ENCODE results near the gene GMPR2. TPM values are rescaled to one million over a fixed set of nuclear protein-coding genes. Genes with fewer than 3 reads are reported as not detected.
A peak's percentile ranks its signal among the peaks of the same experiment; 100 is the strongest.

Gene GMPR2
- total and polyA plus RNA-seq, 5 experiments from 2014 or later = 76.4 to 111 (median 79.7) TPM

DNA sequence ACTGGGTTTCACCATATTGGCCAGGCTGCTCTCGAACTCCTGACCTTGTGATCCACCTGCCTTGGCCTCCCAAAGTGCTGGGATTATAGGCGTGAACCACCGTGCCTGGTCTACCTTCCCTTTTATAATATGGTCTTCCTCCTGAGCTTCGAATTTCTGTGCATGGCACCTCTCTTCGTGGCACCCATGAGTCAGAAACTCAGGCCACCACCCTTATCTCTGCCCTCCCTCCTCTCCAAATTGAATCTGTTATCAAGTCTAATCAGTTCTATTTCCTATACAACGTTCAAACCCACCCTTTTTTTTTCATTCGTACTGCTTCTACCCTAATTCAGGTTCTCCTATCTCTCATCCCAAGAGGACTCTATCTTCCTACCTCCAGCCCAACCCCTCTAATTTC lies 14.7 kb downstream of the GMPR2 start:
- Mint-ChIP-seq H3K4me3 (peak overlapping the region in 2 of 10 donors; percentile 1 to 2), H3K27ac (peak overlapping the region in 6 of 10 donors; percentile 37 to 91 (median 76))

DNA sequence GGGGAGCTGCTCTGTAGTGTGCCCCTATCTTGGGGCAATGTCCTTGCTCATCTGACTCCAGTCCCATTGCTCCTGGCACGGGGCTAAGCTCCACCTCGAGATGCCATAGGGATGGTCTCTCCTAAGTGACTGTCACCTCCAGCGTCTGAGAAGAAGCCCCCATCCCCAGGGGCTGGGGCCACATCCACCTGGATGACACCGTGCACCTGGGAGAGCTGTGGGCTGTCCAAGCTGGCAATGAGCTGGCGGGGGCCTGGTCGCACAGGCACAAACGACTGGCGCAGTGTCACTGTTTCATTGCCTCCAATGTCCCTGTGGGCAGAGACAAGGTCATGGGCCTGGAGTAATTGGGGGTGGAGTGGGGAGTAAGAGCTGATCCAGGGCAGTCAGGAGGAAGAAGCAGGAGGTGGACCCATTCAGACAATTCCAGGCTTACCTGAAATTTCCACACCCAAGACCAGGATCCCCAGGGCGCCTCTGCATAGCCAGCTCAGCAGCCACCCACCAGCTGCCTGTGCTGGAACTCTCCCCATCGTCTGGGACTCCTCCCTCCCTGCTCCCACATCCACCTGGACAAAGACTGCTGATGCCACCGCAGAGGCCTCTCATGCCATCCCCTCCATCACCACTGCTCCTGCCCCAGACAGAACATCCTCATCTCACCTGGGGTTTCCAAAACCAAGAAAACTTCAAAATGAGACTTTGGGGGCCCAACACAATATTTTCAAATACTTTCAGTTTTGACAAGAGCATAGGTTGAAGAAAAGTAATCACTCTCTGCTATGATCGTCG lies 16.7 kb downstream of the GMPR2 start:
- no peaks in the 10 kb centered on the region for H3K27me3 Mint-ChIP-seq
- no peak for ATAC-seq
- H3K4me3 Mint-ChIP-seq = no peak overlapping the region
- POLR2A ChIA-PET = no interaction called here
- H3K9me3 Mint-ChIP-seq = no peaks in the 10 kb centered on the region
- peak overlapping the region in 1 of 10 donors; percentile 63 for H3K27ac Mint-ChIP-seq
- H3K36me3 Mint-ChIP-seq = peaks cover 0 to 16% (median 2%) of the 10 kb centered on the region in 3 donors
- H3K4me1 Mint-ChIP-seq = peaks cover 0 to 16% (median 6%) of the 10 kb centered on the region in 4 donors
- DNase-seq = no peak

More for the DNA sequence above, 14.7 kb downstream of the GMPR2 start:
- Mint-ChIP-seq H3K9me3 (no peaks in the 10 kb centered on the region), H3K27me3 (no peaks in the 10 kb centered on the region), H3K4me1 (peaks cover 6 to 30% (median 18%) of the 10 kb centered on the region in 4 donors), H3K36me3 (peaks cover 0 to 5% (median 0%) of the 10 kb centered on the region in 3 donors)
- no peak for DNase-seq
- POLR2A ChIA-PET = interaction anchor here (1.0 to 1.3 kb wide), 2 partner anchors 24 to 32 kb away, joined by 3 to 4 read pairs; partner anchors contain the start of genes MDP1 and RABGGTA
- no peak for ATAC-seq

DNA sequence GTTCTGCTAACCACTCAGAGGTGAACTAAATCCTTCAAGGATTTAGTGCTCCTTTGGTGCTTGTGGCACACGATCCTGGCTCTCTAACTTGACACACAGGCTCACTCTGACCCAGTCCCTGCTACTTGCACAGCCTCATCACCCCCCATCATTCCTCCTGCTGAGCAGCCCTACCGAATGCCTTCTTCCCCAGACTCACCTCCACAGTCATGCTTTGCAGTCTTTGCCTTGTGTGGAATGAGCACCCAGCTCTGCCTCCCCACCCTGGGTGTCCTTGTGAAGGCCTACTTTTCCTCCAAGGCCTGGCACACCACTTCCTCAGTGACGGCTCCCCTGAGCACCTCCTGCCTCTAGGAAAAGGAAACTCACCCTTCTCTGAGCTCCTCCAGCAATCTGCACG lies 17.6 kb downstream of the GMPR2 start:
- peak overlapping the region in 4 of 10 donors; percentile 1 to 54 (median 38) for H3K27ac Mint-ChIP-seq
- ATAC-seq (no peak), DNase-seq (no peak)
- no peaks in the 10 kb centered on the region for H3K9me3 Mint-ChIP-seq
- peaks cover 0 to 19% (median 6%) of the 10 kb centered on the region in 3 donors for H3K36me3 Mint-ChIP-seq
- H3K4me3 Mint-ChIP-seq = no peak overlapping the region
- POLR2A ChIA-PET = no interaction called here
- peaks cover 0 to 13% (median 3%) of the 10 kb centered on the region in 4 donors for H3K4me1 Mint-ChIP-seq
- H3K27me3 Mint-ChIP-seq = no peaks in the 10 kb centered on the region

DNA sequence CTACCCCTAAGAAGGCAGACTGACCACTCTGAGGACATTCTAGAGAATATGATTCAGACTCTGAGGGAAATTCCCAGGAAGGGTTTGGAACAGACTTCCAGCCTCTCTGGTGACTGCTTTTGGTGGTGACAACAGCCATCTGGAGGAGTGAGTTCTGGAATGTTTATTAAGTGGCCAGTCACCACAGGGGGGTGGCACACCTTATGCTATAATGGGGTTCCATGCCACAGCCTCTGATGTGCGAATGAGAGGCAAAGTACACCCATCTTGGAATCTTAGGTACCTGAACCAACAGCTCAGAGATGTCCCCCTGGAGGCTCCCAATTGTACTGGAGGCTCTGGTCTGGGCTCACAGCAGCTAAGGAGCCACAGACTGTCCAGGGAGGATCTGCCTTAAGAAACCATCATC lies 19.2 kb downstream of the GMPR2 start:
- no peaks in the 10 kb centered on the region for H3K9me3 Mint-ChIP-seq

DNA sequence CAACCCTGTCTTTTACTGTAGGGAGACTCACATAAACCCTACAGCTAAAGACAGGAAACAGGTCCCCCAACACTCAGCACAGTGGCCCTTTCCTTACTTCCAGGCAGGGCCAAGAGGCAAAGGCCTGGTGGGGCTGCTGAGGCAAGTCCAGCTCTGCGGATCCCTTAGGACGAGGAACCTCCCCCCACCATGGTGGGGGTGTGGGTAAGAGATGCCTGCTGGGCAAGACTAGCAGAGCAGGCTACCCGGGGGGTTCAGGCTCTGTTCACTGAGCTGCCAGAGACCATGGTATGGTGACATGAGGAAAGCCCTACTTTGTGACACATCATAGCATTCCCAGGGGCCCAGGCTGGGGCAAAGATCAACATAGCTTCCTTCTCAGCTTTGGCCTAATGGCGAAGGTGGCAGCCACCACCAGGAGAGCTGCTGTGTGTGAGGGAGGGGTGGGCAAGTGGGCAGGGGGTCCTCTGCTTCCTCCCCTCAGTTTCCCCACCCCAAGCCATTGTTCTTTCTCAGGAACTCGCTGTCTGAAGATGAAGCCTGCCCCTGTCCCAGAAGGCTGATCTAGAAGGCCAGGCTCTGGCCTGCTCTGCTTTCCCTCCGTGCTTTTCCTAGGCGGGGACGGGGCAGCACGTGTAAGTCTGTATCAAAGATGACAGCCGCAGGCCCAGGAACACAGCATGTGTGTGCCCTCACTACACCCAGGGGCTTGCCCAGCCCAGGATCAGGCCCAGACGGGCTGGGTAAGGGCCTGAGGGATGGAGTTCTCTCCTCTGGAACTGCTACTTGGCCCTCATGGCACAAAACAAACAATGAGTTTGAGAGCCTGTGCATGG lies 19.8 kb downstream of the GMPR2 start:
- Mint-ChIP-seq H3K36me3 (peaks cover 0 to 28% (median 9%) of the 10 kb centered on the region in 3 donors), H3K27me3 (no peaks in the 10 kb centered on the region), H3K27ac (no peak overlapping the region), H3K9me3 (no peaks in the 10 kb centered on the region), H3K4me3 (no peak overlapping the region), H3K4me1 (peaks cover 0 to 5% (median under 1%) of the 10 kb centered on the region in 4 donors)
- DNase-seq (no peak), ATAC-seq (no peak)
- POLR2A ChIA-PET = interaction anchor here (2.4 kb wide), 1 partner anchor 10 kb away, joined by 11 read pairs; the partner anchor contains the start of gene TINF2

More for the DNA sequence above, 19.2 kb downstream of the GMPR2 start:
- H3K4me3 Mint-ChIP-seq = no peak overlapping the region
- no peaks in the 10 kb centered on the region for H3K27me3 Mint-ChIP-seq
- POLR2A ChIA-PET = interaction anchor here (2.4 kb wide), 1 partner anchor 9 kb away, joined by 11 read pairs; the partner anchor contains the start of gene TINF2
- H3K4me1 Mint-ChIP-seq = peaks cover 0 to 9% (median 2%) of the 10 kb centered on the region in 4 donors
- no peak for ATAC-seq
- peaks cover 0 to 25% (median 9%) of the 10 kb centered on the region in 3 donors for H3K36me3 Mint-ChIP-seq
- no peak for DNase-seq
- no peak overlapping the region for H3K27ac Mint-ChIP-seq

DNA sequence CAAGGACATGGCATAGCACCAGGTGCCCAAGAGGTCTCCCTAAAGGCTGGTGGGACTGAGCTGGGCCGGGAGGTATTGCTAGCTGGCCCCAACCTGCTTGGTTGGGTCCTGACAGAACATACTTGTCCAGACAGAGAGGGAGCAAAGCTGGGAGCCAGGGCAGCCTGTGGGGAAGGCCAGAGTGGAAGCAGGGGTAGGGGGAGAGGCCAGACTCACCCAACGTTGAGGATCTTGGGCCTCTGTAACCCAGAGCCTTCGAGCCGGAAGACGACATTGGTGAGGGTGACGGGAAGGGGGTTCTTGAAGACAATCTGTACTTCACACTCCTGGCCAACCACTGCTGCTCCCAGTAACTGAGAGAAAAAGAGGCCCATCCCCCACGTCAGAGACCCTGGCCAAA lies 21.2 kb downstream of the GMPR2 start:
- H3K27ac Mint-ChIP-seq = peak overlapping the region in 1 of 10 donors; percentile 82
- H3K9me3 Mint-ChIP-seq = no peaks in the 10 kb centered on the region
- no peak overlapping the region for H3K4me3 Mint-ChIP-seq
- H3K4me1 Mint-ChIP-seq = no peaks in the 10 kb centered on the region
- ATAC-seq (no peak), DNase-seq (no peak)
- POLR2A ChIA-PET = interaction anchor here (1.0 kb wide), 1 partner anchor 17 kb away, joined by 3 read pairs; the partner anchor contains the start of gene RABGGTA
- H3K36me3 Mint-ChIP-seq = peaks cover 0 to 30% (median 9%) of the 10 kb centered on the region in 3 donors
- H3K27me3 Mint-ChIP-seq = no peaks in the 10 kb centered on the region

DNA sequence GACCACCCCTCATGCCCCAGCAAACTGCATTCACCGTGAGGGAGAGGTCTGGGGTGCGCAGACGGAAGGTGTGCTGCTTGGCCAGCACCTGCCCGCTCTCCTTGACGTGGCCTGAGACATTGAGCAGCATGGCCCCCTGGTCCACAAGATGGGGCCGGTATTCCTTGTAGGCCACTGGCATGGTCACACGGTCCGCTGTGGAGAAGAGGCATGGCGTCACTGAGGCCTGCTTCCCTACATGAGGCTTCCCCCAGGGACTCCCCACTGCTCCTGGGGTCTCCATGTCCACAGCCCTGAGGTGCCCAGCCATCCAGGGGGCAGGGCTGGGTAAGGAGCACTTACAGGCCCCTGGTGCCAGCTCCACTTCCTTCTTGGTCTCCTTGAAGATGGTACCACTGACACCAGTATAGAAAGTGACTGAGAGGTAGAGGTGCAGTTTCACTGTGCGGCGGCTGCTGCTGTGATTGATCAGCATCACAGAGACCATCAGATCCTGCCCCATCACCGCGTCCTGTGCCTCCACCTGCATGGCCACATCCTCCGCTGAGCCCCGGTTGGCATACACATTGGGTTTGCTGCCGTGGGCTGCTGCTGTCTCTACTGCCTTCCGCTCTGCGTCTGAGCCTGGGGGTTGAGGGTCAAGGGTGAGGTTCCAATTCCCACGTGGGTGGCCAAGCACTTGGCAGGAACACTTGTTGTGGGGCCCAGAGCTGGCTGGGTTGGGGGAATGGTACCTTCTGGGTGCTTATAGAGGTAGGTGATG lies 22.1 kb downstream of the GMPR2 start:
- POLR2A ChIA-PET = interaction anchor here (1.0 kb wide), 1 partner anchor 16 kb away, joined by 3 read pairs; no protein-coding TSS in a partner anchor
- ATAC-seq = no peak
- H3K9me3 Mint-ChIP-seq = no peaks in the 10 kb centered on the region

DNA sequence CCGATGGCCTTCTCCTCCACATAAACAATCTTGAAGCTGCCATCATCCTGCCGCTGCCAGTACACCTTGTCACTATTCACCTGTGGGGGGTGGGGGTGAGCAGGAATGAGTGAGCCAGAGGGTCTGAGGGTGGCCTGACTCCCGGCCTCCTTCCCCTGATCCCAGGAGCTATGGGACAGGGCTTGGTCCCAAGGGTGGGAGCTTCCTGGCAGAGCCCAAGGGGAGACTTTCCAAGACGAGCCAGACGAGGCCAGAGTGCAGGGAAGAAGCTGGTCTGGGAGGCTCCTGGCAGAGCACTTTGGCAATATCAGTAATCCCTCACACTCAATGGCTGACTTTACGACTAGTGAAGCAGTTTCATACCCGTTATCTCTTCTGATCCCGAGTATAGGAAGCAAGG lies 22.7 kb downstream of the GMPR2 start:
- Mint-ChIP-seq H3K4me3 (no peak overlapping the region), H3K27me3 (no peaks in the 10 kb centered on the region), H3K27ac (no peak overlapping the region), H3K36me3 (peaks cover 0 to 26% (median 9%) of the 10 kb centered on the region in 3 donors), H3K9me3 (no peaks in the 10 kb centered on the region), H3K4me1 (no peaks in the 10 kb centered on the region)
- DNase-seq = no peak
- no peak for ATAC-seq
- POLR2A ChIA-PET = interaction anchor here (1.0 kb wide), 1 partner anchor 15 kb away, joined by 3 read pairs; no protein-coding TSS in a partner anchor

More for the DNA sequence above, 22.1 kb downstream of the GMPR2 start:
- DNase-seq = no peak
- H3K27me3 Mint-ChIP-seq = no peaks in the 10 kb centered on the region
- no peak overlapping the region for H3K27ac Mint-ChIP-seq
- H3K4me1 Mint-ChIP-seq = no peaks in the 10 kb centered on the region
- no peak overlapping the region for H3K4me3 Mint-ChIP-seq
- peaks cover 0 to 26% (median 9%) of the 10 kb centered on the region in 3 donors for H3K36me3 Mint-ChIP-seq

DNA sequence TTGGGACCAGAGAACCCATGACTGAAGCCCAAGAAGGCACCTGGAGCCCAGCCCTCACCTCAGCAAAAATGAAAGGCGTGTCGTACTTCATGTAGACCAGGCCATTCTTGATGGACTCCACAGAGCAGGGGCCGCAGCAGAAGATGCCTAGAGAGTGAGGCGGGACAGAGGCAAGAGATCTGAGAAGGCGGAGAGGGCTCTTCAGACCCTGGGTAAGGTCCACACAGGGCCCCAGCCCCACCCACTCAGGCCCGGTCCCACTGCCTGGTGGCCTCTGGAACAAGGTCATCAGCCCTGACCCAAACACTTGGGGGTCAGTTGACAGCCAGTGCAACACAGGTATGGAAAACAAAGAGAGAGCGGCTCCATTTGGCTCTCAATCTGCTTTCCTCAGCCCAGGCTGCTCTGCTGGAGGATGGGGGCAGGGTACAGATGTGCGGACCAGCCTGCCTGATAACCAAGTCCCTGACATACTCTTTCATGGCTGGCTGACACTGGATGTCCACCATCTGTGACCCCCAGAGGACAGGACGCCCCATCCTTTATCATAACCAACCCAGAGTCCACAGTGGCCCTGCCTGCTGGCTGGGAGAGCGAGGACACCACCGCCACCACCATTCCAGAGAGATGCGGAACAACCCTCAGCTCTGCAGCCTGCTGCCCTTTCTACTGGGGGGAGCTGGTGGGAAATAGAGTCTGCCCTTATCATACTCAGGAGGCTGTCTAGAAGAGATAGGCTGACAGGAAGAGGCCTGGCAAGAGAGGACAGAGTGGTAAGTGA lies 23.4 kb downstream of the GMPR2 start:
- no peaks in the 10 kb centered on the region for H3K27me3 Mint-ChIP-seq
- no peaks in the 10 kb centered on the region for H3K4me1 Mint-ChIP-seq
- H3K27ac Mint-ChIP-seq = no peak overlapping the region
- H3K4me3 Mint-ChIP-seq = no peak overlapping the region
- POLR2A ChIA-PET = interaction anchor here (1.0 kb wide), 1 partner anchor 14 kb away, joined by 3 read pairs; no protein-coding TSS in a partner anchor
- ATAC-seq (no peak), DNase-seq (no peak)
- H3K36me3 Mint-ChIP-seq = peaks cover 0 to 29% (median 10%) of the 10 kb centered on the region in 3 donors
- H3K9me3 Mint-ChIP-seq = no peaks in the 10 kb centered on the region

DNA sequence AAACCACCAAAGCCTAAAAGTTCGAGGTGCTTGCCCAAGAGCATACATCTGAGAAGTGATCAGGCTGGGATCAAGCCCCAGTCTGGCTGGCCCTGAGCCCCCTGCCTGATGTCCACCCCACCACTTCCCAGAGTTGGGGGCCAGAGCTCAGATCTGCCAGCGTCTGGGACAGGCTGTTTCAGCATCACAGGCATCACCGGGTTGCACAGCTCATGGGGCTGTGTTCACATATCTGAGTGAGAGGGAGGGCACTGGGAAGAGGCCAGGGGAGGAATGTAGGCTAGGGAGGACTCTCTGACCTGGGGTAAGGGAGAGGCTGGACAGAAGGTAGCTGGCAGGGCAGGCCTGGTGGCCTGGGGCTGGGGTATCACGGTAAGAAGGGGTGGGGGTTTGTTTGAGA lies 24.2 kb downstream of the GMPR2 start:
- Mint-ChIP-seq H3K27ac (no peak overlapping the region), H3K9me3 (no peaks in the 10 kb centered on the region), H3K4me1 (no peaks in the 10 kb centered on the region), H3K27me3 (no peaks in the 10 kb centered on the region), H3K4me3 (no peak overlapping the region), H3K36me3 (peaks cover 0 to 29% (median 10%) of the 10 kb centered on the region in 3 donors)
- POLR2A ChIA-PET = interaction anchor here (0.5 to 1.0 kb wide), 2 partner anchors 14 to 48 kb away, joined by 3 to 4 read pairs; partner anchors contain the start of gene TINF2
- no peak for ATAC-seq
- no peak for DNase-seq

DNA sequence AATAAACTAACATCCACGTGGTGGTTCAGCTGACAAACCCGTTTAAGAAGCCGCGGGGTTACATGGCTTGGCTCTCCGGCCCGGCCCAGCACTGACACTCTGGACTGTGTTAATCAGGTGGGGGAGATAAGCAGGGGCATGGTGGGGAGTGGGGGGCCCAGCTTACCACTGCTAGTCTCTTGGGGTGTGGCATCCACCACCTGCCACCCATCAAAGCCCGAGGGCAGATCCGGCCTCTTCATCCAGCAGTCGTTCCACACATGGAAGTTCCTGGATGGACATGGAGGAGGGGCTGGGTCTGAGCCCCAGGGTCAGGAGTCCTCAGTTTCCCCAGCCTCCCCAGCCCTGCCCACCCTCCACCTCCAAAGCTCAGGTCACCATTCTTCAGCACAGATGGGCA lies 25.4 kb downstream of the GMPR2 start:
- Mint-ChIP-seq H3K4me3 (no peak overlapping the region), H3K27ac (no peak overlapping the region), H3K4me1 (no peaks in the 10 kb centered on the region), H3K36me3 (peaks cover 0 to 28% (median 10%) of the 10 kb centered on the region in 3 donors), H3K9me3 (no peaks in the 10 kb centered on the region), H3K27me3 (no peaks in the 10 kb centered on the region)
- DNase-seq (no peak), ATAC-seq (no peak)
- POLR2A ChIA-PET = interaction anchor here (1.0 kb wide), 1 partner anchor 15 kb away, joined by 3 read pairs; the partner anchor contains the start of gene TINF2
